ENCODE data around the gene CDH13. TPM values are rescaled to one million over a fixed set of nuclear protein-coding genes. Genes with fewer than 3 reads are reported as not detected.

Gene CDH13
- total and polyA plus RNA-seq, 2 experiments from 2014 or later: 2.9 to 4.8 TPM

- no peak for DNase-seq (ENCODE audit: low read depth in 1 of 2, low spot score in 1 of 2)
- Histone ChIP-seq H3K27ac (no peak overlapping the region), H3K36me3 (peaks cover 12% of the 10 kb centered on the region), H3K27me3 (no peaks in the 10 kb centered on the region), H3K4me1 (ENCODE audit: low read depth) (peaks cover 5% of the 10 kb centered on the region), H3K9me3 (ENCODE audit: low read depth) (no peaks in the 10 kb centered on the region), H3K4me3 (peak overlapping the region; percentile 48)
- no peak for TF ChIP-seq CTCF (IDR thresholded peaks at IDR 0.05; ENCODE audit: low read depth, low read length)
Measured at GRCh38 chr16:83807327-83807709, 1180.5 kb downstream of the CDH13 start.

DNA sequence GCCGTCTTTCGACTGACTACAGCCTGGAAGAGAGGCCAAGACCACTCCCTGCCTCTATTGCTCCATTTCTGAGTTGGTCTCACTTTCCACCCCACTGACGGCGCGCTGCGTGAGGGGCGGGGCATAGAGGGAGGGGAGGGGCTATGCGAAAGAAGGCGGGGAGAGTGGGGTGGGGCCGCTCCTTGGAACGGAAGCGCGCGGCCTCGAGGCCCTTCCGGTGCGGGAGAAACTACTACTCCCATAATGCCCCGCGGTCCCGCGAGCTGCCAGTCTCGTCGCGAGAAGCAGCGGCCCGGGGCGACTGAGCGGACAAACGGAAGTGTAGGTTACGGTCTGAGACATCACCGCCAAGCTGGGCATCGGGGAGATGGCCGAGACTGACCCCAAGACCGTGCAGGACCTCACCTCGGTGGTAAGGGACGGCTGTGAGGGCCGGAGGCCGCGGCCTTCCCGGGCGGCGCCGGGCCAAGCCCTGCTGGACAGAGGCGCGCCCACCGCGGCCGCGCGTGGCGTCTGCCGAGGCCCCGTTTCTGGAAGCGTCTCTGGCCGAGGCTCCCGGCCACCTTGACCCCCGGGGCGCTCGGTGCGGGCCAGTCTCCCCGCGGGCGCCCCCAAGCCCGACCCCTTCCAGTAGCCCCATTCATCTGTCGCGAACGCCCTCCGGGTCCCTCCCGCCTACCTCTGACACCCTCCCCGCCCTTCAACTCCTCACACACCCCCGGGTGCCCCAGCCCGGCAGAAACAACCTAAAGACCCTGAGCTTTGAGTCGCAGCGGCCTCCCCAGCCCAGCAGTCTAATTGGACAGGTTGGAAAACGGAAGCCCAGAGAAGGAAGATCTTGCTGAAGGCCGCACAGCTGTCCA, 1181.2 kb downstream of the CDH13 start, which contains the start of gene HSBP1:
TSS of gene HSBP1 (plus strand) at position 269 of the 863 bp plus-strand sequence. CDS start at position 368, 99 bp downstream.
- DNase-seq (ENCODE audit: low read depth in 1 of 2, low spot score in 1 of 2): peak; percentile 91 to 94
- TF ChIP-seq CTCF (IDR thresholded peaks at IDR 0.05; ENCODE audit: low read depth, low read length): no peak
- Histone ChIP-seq H3K36me3 (peaks cover 12% of the 10 kb centered on the region), H3K4me3 (peak within 1 kb of the TSS; percentile 48), H3K9me3 (ENCODE audit: low read depth) (no peaks in the 10 kb centered on the region), H3K27ac (peak within 1 kb of the TSS; percentile 80), H3K27me3 (no peaks in the 10 kb centered on the region), H3K4me1 (ENCODE audit: low read depth) (peaks cover 5% of the 10 kb centered on the region)

- Histone ChIP-seq H3K36me3 (peaks cover 12% of the 10 kb centered on the region), H3K9me3 (ENCODE audit: low read depth) (no peaks in the 10 kb centered on the region), H3K4me3 (peak overlapping the region; percentile 48), H3K4me1 (ENCODE audit: low read depth) (peaks cover 5% of the 10 kb centered on the region), H3K27me3 (no peaks in the 10 kb centered on the region), H3K27ac (peak overlapping the region; percentile 80)
- TF ChIP-seq CTCF (IDR thresholded peaks at IDR 0.05; ENCODE audit: low read depth, low read length): no peak
- no peak for DNase-seq (ENCODE audit: low read depth in 1 of 2, low spot score in 1 of 2)
Measured at GRCh38 chr16:83808573-83809014, 1181.8 kb downstream of the CDH13 start.

DNA sequence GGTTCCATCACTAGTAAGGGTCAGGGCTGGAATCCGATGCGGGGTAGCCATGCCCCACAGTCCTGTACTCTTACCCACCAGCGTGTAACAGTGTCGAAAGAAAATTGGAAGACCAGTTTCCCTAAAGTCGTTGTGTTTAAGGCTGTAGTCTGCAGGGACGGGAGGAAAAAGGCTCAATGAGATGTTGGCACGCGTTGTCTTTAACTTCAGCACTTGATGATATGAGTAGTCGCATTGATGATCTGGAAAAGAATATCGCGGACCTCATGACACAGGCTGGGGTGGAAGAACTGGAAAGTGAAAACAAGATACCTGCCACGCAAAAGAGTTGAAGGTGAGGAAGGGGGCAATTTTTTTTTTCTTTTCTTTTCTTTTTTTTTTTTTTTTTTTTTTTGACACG, 1182.3 kb downstream of the CDH13 start:
- H3K9me3 ChIP-seq (ENCODE audit: low read depth): no peaks in the 10 kb centered on the region
- DNase-seq (ENCODE audit: low read depth in 1 of 2, low spot score in 1 of 2): no peak
- peak overlapping the region; percentile 48 for H3K4me3 ChIP-seq
- H3K36me3 ChIP-seq: peaks cover 12% of the 10 kb centered on the region
- H3K4me1 ChIP-seq (ENCODE audit: low read depth): peaks cover 6% of the 10 kb centered on the region
- peak overlapping the region; percentile 80 for H3K27ac ChIP-seq
- no peaks in the 10 kb centered on the region for H3K27me3 ChIP-seq
- no peak for TF ChIP-seq CTCF (IDR thresholded peaks at IDR 0.05; ENCODE audit: low read depth, low read length)

GRCh38 chr16:83810901-83811300, 1184.1 kb downstream of the CDH13 start:
- H3K27me3 ChIP-seq: no peaks in the 10 kb centered on the region
- H3K36me3 ChIP-seq: peaks cover 12% of the 10 kb centered on the region
- TF ChIP-seq CTCF (IDR thresholded peaks at IDR 0.05; ENCODE audit: low read depth, low read length): no peak
- H3K27ac ChIP-seq: no peak overlapping the region
- H3K4me3 ChIP-seq: no peak overlapping the region
- peak in 1 of 2 donors; percentile 2 for DNase-seq (ENCODE audit: low read depth in 1 of 2, low spot score in 1 of 2)
- H3K4me1 ChIP-seq (ENCODE audit: low read depth): peaks cover 16% of the 10 kb centered on the region
- no peaks in the 10 kb centered on the region for H3K9me3 ChIP-seq (ENCODE audit: low read depth)

Measured in cardiac muscle cell (in vitro differentiated cells and primary cell).